HT-29 (cell line): ENCODE results near the gene SLC9A1. TPM values are rescaled to one million over a fixed set of nuclear protein-coding genes. Genes with fewer than 3 reads are reported as not detected.
"Not testable (repeated sequence)": the region's sequence is repeated elsewhere in the genome, so short reads cannot be mapped to it uniquely, and the experiment has no call there.

ENCODE experiments used
- DNase-seq: peaks from one replicate; pipeline ENCODE4 v3.0.0-alpha.2; 2015; ENCODE audit warnings: low spot score
- total RNA-seq: library from RNA; depleted of rRNA; stranded (reverse); fragments of >200 nt; shearing (Covaris generic); gene quantifications from 2 replicates; pipeline ENCODE4 v1.2.3, GENCODE V29; 2014; rRNA removed

Gene SLC9A1
- total RNA-seq, result 10.0 and 10.6 TPM in 2 replicates

DNA sequence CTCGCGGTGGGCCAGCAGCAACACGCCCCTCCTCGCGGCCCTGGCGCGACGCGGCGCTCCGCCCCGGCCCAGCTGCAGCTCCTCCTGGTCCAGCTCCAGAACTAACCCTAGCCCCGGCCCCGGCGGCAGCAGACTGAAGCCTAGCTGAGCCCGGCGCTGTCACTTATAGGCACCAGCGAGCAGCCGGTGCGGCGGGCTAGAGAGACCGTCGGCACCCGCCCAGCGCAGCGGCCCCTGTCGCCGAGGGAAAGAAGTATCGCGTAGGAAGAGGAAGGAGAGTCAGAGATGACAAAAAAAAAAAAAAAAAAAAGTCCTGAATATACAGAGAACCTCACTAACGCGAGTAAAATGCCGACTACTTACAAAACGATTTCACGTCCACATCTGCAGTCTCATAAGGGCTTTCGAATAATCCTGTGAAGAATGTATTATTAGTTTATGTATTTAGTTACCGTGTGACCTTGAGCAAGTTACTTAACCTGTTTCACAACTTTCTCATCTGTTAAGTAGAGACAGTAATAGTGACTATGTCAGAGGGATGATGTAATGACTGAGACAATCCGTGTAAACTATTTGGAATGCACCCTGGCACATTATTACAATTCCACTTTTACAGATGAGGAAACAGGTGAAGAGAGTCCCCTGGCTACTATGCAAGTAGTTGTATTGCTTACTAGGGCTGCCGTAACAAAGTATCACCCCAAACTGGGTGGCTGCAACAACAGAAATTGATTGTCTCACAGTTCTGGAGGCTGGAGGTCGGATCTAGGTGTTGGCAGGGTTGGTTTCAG is at the start of gene SLC9A1:
Gene SLC9A1, minus strand, starts transcription at position 135 of the 791 bp plus-strand sequence. CDS start 791 bp downstream, outside the sequence.
- peak; percentile 86 for DNase-seq

DNA sequence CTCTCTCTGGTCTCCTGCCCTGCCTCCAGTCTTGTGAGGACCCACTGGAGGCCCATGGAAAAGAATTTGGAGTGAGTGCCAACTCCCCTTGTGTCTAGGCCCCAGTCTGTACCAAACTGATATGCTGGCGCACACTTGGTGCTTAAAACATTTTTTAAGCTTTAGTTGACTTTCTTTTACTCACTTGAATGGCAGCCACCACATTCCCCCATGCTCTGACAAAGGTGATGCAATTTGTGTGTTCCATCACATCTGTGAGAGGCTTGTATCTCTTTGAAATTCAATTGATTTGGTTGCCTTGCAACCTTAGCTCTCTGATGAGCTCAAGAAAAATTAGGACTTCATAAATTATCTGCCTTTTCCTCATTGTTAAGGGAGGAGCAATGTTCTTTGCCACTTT is 49.0 kb upstream of the SLC9A1 start:
- DNase-seq, result no peak

GRCh38 chr1:27201295-27201694 is 46.4 kb upstream of the SLC9A1 start:
- DNase-seq, result no peak

- DNase-seq, result no peak
Observed at GRCh38 chr1:27193194-27193593, 38.3 kb upstream of the SLC9A1 start.

- DNase-seq, result peak; percentile 50
Observed at GRCh38 chr1:27192039-27192529, 37.2 kb upstream of the SLC9A1 start.

DNA sequence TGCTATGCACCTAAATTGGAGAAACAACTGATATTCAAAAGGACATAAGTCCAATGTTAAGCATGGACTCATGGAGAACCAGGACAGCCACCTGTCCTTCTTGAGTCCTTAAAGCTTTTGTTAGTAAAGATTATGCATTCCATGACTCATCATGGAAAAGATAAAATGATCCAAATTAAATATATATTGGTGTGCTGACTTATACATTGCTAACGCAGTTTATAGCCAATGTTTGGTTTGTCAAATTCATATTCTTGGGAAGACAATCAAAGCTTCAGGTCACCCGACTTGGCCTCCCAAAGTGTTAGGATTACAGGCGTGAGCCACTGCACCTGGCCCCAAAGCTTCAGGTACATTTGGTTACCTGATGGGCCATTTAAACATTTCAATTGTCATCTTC is 29.7 kb upstream of the SLC9A1 start:
- DNase-seq, result not testable (repeated sequence)

GRCh38 chr1:27179979-27180378 is 25.1 kb upstream of the SLC9A1 start:
- no peak for DNase-seq

GRCh38 chr1:27179379-27179778 is 24.5 kb upstream of the SLC9A1 start:
- no peak for DNase-seq

GRCh38 chr1:27176954-27177353 is 22.0 kb upstream of the SLC9A1 start:
- DNase-seq, result no peak

DNA sequence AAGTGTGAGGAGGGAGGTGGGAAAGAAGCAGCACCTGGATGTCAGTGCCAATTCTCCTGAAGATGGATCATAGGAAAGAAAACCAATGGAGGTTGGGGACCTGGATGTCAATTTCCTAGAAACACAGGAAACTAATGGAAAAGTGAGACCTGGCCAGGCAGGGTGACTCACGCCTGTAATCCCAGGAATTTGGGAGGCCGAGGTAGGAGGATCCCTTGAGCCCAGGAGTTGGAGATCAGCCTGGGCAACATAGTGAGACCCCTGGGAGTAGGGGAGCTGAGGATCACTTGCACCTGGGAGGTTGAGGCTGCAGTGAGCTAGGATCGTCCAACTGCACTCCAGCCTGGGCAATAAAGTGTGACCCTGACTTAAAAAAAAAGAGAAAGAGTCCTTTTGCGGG is 21.4 kb upstream of the SLC9A1 start:
- no peak for DNase-seq

- not testable (repeated sequence) for DNase-seq
Observed at GRCh38 chr1:27172992-27173391, 18.1 kb upstream of the SLC9A1 start.

DNA sequence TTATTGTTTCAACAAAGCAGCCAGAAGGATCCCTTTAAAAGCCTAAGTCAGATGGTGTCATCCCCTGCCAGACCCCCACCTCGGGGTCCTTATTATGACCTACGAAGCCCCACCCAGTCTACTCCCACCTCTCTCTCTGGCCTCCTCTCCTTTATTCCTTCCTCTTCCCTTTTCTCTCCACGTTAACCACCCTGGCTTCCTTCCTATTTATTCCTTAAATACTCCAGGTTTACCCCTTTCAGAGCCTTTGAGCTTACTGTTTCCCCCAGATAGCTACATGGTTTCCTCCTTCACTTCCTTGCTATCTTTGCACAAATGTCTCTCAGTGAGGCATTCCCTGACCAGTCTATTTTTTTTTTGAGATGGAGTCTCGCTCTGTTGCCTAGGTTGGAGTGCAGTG is 12.0 kb upstream of the SLC9A1 start:
- DNase-seq, result no peak

- DNase-seq, result no peak
Observed at GRCh38 chr1:27166351-27166802, 11.5 kb upstream of the SLC9A1 start.

DNA sequence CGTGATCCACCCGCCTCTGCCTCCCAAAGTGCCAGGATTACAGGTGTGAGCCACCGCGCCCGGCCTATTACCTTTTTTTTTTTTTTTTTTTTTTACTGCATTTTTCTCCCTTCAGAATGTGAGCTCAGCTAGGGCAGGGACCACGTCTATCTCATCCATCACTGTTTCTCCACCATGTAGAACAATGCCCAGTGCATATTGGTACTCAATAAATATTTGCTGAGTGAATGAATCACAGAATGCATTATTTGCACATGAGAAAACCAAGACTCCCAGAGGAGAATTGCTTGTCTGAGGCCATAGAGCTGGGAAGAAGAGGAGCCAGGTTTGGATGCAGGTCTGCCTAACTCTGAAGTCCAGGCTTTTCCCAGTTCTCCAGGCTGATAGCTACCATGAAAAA is 8.2 kb upstream of the SLC9A1 start:
- peak; percentile 40 for DNase-seq

- DNase-seq, result no peak
Observed at GRCh38 chr1:27162090-27162489, 7.2 kb upstream of the SLC9A1 start.

DNA sequence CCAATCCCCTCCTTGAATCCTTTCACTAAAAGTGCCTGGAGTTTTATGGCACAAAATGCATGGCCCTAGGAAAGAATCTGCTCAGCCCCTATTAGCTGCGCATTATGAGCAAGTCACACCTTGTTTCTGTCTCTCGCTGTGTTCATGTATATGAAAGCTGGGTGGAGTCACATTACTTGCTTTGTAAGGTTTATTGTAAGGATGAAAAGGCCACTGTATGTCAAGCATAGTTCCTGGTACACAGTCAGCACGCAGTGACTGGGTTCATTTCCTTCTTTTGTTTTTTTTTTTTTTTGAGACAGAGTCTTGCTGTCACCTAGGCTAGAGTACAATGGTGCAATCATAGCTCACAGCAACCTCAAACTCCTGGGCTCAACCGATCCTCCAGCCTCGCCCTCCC is 6.7 kb upstream of the SLC9A1 start:
- peak; percentile 83 for DNase-seq

DNA sequence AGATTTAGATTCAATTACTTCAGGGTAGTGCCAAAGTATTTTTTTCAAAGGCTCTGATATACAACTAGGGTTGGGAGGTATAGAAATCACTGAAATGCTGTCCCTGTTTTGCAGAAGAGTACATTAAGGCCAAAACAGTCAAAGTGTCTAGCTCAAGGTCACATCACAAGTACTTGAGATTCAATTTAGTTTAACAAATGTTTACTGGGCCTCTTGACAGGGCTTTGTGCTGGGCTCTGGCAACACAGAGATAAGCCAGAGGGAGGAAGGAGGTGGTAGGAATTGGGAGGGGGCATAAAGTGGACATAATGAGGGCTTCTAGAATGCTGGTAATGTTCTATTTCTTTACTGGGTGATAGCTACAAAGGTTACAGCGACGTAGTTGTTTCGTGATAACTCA is 2.3 kb upstream of the SLC9A1 start:
- DNase-seq, result no peak

- DNase-seq, result peak; percentile 11
Observed at GRCh38 chr1:27154469-27154990, 395 bp downstream of the SLC9A1 start.

GRCh38 chr1:27153927-27154358 is 982 bp downstream of the SLC9A1 start:
- DNase-seq, result no peak

GRCh38 chr1:27153549-27153886 is 1.4 kb downstream of the SLC9A1 start:
- DNase-seq, result no peak

GRCh38 chr1:27152829-27153548 is 1.9 kb downstream of the SLC9A1 start:
- DNase-seq, result no peak

DNA sequence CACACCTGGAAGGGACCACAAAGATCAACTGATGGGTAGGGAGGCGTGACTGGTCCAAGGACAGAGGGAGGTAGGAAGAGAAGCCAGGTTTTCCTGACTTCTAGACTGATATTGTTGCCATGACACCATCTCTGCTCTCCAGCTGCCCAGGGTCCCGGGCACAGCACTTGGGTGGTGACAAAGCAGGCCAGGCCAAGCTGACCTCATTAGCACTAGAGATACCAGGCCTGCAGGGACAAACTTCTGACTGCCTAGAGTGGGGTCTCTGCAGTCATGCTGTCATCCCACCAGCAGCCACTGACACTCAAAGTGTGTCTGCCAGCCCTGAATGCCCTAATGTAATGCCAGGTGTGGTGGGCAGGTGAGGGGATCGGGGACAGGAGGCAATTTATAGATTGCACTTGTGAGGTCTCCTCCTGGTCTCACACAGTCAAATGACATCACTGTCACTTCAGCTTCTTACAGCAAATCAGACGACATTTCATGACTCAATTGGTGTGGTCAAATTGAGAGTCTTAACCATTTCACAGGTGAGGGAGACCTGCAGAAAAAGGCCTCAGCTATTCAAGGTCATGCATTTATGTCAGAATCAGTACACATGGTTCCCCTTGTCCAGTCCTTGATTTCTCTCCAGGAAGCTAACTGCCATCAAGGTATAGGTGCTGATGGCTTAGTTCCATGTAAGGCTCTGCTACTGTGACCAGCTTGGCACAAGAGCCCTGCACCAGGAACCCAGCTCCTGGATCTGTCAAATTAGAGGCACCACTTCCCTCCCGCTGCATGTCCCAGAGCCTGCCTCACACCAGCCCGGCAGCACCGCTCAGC is 2.7 kb downstream of the SLC9A1 start:
- DNase-seq, result no peak
